Activated effector memory CD4-positive, alpha-beta T cell treated with anti-CD3 and anti-CD28 coated beads, Interleukin-2, amount 50 U/mL, for 16 hours (primary cell): ENCODE data around the gene PDF.
"Not testable (repeated sequence)": the region's sequence is repeated elsewhere in the genome, so short reads cannot be mapped to it uniquely, and the experiment has no call there.

Source experiments
- DNase-seq: peaks from one replicate; pipeline ENCODE4 v3.0.0-alpha.2; 2020

PDF gene

GRCh38 chr16:69314534-69314933 lies 15.9 kb downstream of the PDF start:
- DNase-seq = no peak

- no peak for DNase-seq
These were observed 16.9 kb downstream of the PDF start for GRCh38 chr16:69313469-69313868.

GRCh38 chr16:69311533-69312387 lies 18.6 kb downstream of the PDF start:
- peak; percentile 81 for DNase-seq

GRCh38 chr16:69310653-69311532 lies 19.5 kb downstream of the PDF start, which contains the start of gene VPS4A:
VPS4A (plus strand) TSS chr16:69311350; CDS start chr16:69311512, 162 bp downstream.
- peak; percentile 99 for DNase-seq

- no peak for DNase-seq
These were observed 21.1 kb downstream of the PDF start for GRCh38 chr16:69309316-69309715.

GRCh38 chr16:69307856-69308255 lies 22.5 kb downstream of the PDF start:
- no peak for DNase-seq

GRCh38 chr16:69307091-69307490 lies 23.3 kb downstream of the PDF start:
- no peak for DNase-seq

GRCh38 chr16:69306031-69306430 lies 24.4 kb downstream of the PDF start:
- no peak for DNase-seq

- no peak for DNase-seq
These were observed 28.1 kb downstream of the PDF start for GRCh38 chr16:69302301-69302700.

- no peak for DNase-seq
These were observed 28.5 kb downstream of the PDF start for GRCh38 chr16:69301861-69302260.

GRCh38 chr16:69301187-69301586 lies 29.2 kb downstream of the PDF start:
- DNase-seq = no peak

GRCh38 chr16:69298261-69298660 lies 32.1 kb downstream of the PDF start:
- DNase-seq = no peak

GRCh38 chr16:69296771-69297170 lies 33.6 kb downstream of the PDF start:
- not testable (repeated sequence) for DNase-seq

- DNase-seq = no peak
These were observed 36.3 kb downstream of the PDF start for GRCh38 chr16:69294051-69294450.

- no peak for DNase-seq
These were observed 37.0 kb downstream of the PDF start for GRCh38 chr16:69293401-69293800.

GRCh38 chr16:69291657-69292056 lies 38.7 kb downstream of the PDF start:
- DNase-seq = not testable (repeated sequence)

GRCh38 chr16:69286941-69287713 lies 43.3 kb downstream of the PDF start:
- no peak for DNase-seq

- DNase-seq = no peak
These were observed 45.1 kb downstream of the PDF start for GRCh38 chr16:69285240-69285639.

GRCh38 chr16:69283851-69284250 lies 46.5 kb downstream of the PDF start:
- DNase-seq = no peak

- no peak for DNase-seq
These were observed 53.0 kb downstream of the PDF start for GRCh38 chr16:69277413-69277812.
